ENCODE measurements around the gene SRSF1. TPM values are rescaled to one million over a fixed set of nuclear protein-coding genes. Genes with fewer than 3 reads are reported as not detected.

The SRSF1 gene
- polyA plus RNA-seq, 3 donors = 51.2 to 72.1 (median 61.6) TPM

- H3K9ac ChIP-seq (ENCODE audit: insufficient read depth, low read length, poor library complexity, severe bottlenecking) = no peak overlapping the region
- Mint-ChIP-seq H3K4me1 (peaks cover 62% of the 10 kb centered on the region), H3K36me3 (peaks cover 35 to 53% of the 10 kb centered on the region in 2 donors), H3K9me3 (no peaks in the 10 kb centered on the region), H3K4me3 (no peak overlapping the region), H3K27ac (no peak overlapping the region), H3K27me3 (ENCODE audit: low read depth in 3 of 3) (peaks cover 0 to 2% (median 0%) of the 10 kb centered on the region in 3 donors)
- 9% methylated on average over 1 of the region's 4 CpGs for WGBS (ENCODE audit: insufficient coverage)
- H3K27ac ChIP-seq (ENCODE audit: low read depth in 1 of 2, low read length in 2 of 2) = peak overlapping the region in 1 of 2 donors; percentile 33
- H3K9me3 ChIP-seq (replicated peaks in 1 of 2; ENCODE audit: control insufficient read depth in 1 of 2, insufficient read depth in 1 of 2, low read length in 2 of 2) = no peaks in the 10 kb centered on the region
- H4K20me1 ChIP-seq (ENCODE audit: insufficient read depth, low read length) = peaks cover 79% of the 10 kb centered on the region
- H3K4me3 ChIP-seq (replicated peaks in 1 of 3; ENCODE audit: low read depth in 2 of 3, low read length in 3 of 3) = no peak overlapping the region
- H3K79me2 ChIP-seq (ENCODE audit: insufficient read depth, low read length) = peaks cover 90% of the 10 kb centered on the region
- H3K36me3 ChIP-seq (replicated peaks in 1 of 2; ENCODE audit: control insufficient read depth in 1 of 2, insufficient read depth in 2 of 2, low read length in 2 of 2) = peaks cover 39 to 58% of the 10 kb centered on the region in 2 donors
- no peak overlapping the region for H3K4me2 ChIP-seq (replicated peaks; ENCODE audit: extremely low read depth, low read length, poor library complexity, severe bottlenecking)
- TF ChIP-seq, protein P1, sequence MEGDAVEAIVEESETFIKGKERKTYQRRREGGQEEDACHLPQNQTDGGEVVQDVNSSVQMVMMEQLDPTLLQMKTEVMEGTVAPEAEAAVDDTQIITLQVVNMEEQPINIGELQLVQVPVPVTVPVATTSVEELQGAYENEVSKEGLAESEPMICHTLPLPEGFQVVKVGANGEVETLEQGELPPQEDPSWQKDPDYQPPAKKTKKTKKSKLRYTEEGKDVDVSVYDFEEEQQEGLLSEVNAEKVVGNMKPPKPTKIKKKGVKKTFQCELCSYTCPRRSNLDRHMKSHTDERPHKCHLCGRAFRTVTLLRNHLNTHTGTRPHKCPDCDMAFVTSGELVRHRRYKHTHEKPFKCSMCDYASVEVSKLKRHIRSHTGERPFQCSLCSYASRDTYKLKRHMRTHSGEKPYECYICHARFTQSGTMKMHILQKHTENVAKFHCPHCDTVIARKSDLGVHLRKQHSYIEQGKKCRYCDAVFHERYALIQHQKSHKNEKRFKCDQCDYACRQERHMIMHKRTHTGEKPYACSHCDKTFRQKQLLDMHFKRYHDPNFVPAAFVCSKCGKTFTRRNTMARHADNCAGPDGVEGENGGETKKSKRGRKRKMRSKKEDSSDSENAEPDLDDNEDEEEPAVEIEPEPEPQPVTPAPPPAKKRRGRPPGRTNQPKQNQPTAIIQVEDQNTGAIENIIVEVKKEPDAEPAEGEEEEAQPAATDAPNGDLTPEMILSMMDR (IDR thresholded peaks at IDR 0.05) = no peak
- peaks cover 33 to 62% of the 10 kb centered on the region in 2 donors for H3K4me1 ChIP-seq (ENCODE audit: control insufficient read depth in 1 of 2, insufficient read depth in 2 of 2, low read length in 2 of 2)
- H3K27me3 ChIP-seq (ENCODE audit: control insufficient read depth in 2 of 2, insufficient read depth in 2 of 2, low read length in 2 of 2) = no peaks in the 10 kb centered on the region
- no peak for DNase-seq
- intact Hi-C loops (cut with micrococcal nuclease) = no loop called here
- no peak overlapping the region for H2AFZ ChIP-seq (ENCODE audit: insufficient read depth, low read depth, low read length, poor library complexity, severe bottlenecking)
Observed at GRCh38 chr17:57984261-57984890, 22.7 kb downstream of the SRSF1 start.

DNA sequence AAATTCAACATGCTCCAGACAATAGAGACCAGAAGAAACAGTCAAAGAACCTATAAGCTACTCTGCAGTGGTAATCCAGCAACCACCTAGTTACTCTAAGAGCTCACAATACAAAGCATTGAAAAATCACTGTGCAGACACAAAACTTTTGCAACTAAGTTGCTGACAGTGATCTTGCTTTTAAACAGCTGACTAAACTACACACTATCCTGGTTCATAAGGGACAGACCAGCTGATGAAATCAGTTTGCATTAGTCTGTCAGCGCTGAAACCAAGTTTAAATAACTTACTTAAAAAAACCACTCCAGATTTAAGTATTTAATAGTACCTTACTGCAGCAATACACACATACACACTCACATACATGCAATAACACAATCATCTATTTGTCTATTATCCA lies 23.6 kb downstream of the SRSF1 start:
- no CpG with 5 or more reads among the region's 1 CpG for WGBS (ENCODE audit: insufficient coverage)
- H3K4me1 Mint-ChIP-seq = peaks cover 54% of the 10 kb centered on the region
- H3K36me3 Mint-ChIP-seq = peaks cover 44 to 61% of the 10 kb centered on the region in 2 donors
- no peak for DNase-seq
- Histone ChIP-seq H2AFZ (ENCODE audit: insufficient read depth, low read depth, low read length, poor library complexity, severe bottlenecking) (no peak overlapping the region), H3K36me3 (replicated peaks in 1 of 2; ENCODE audit: control insufficient read depth in 1 of 2, insufficient read depth in 2 of 2, low read length in 2 of 2) (peaks cover 48 to 67% of the 10 kb centered on the region in 2 donors), H3K27ac (ENCODE audit: low read depth in 1 of 2, low read length in 2 of 2) (peak overlapping the region in 1 of 2 donors; percentile 5), H3K4me2 (replicated peaks; ENCODE audit: extremely low read depth, low read length, poor library complexity, severe bottlenecking) (no peak overlapping the region), H3K4me3 (replicated peaks in 1 of 3; ENCODE audit: low read depth in 2 of 3, low read length in 3 of 3) (no peak overlapping the region), H3K9me3 (replicated peaks in 1 of 2; ENCODE audit: control insufficient read depth in 1 of 2, insufficient read depth in 1 of 2, low read length in 2 of 2) (no peaks in the 10 kb centered on the region), H4K20me1 (ENCODE audit: insufficient read depth, low read length) (peaks cover 88% of the 10 kb centered on the region), H3K9ac (ENCODE audit: insufficient read depth, low read length, poor library complexity, severe bottlenecking) (no peak overlapping the region), H3K4me1 (ENCODE audit: control insufficient read depth in 1 of 2, insufficient read depth in 2 of 2, low read length in 2 of 2) (peaks cover 25 to 53% of the 10 kb centered on the region in 2 donors), H3K27me3 (ENCODE audit: control insufficient read depth in 2 of 2, insufficient read depth in 2 of 2, low read length in 2 of 2) (no peaks in the 10 kb centered on the region), H3K79me2 (ENCODE audit: insufficient read depth, low read length) (peaks cover 93% of the 10 kb centered on the region)
- intact Hi-C loops (cut with micrococcal nuclease) = no loop called here
- H3K9me3 Mint-ChIP-seq = no peaks in the 10 kb centered on the region
- no peaks in the 10 kb centered on the region for H3K27me3 Mint-ChIP-seq (ENCODE audit: low read depth in 3 of 3)
- TF ChIP-seq, protein P1 (IDR thresholded peaks at IDR 0.05) = no peak
- H3K27ac Mint-ChIP-seq = peak overlapping the region in 1 of 7 donors; percentile 37
- H3K4me3 Mint-ChIP-seq = no peak overlapping the region
